ENCODE measurements around the gene PKD1L1.

GRCh38 chr7:47947355-47947749, 914 bp downstream of the PKD1L1 start:
- TF ChIP-seq CTCF (IDR thresholded peaks at IDR 0.05) (no peak), POLR2A (IDR thresholded peaks at IDR 0.05) (no peak), EP300 (IDR thresholded peaks at IDR 0.05) (no peak)
